Stomach (tissue), 9 donors: ENCODE data around the gene IGSF21. TPM values are rescaled to one million over a fixed set of nuclear protein-coding genes. Genes with fewer than 3 reads are reported as not detected.

Experiments used
- DNase-seq, 2 donors: peaks; one replicate each; pipeline versions ENCODE4 v3.0.0 to v3.0.0-alpha.2; 2013 to 2019
- H3K27ac ChIP-seq, 5 donors: fragments of 200-600 bp in 4 of 5; sonication (generic) in 4 of 5; one replicate each; pipeline ENCODE4 v1.5.1; 2013 to 2019; ENCODE audit warnings: mild to moderate bottlenecking in 1 of 5, moderate library complexity in 1 of 5
- H3K27me3 ChIP-seq, 3 donors: fragments of 200-600 bp; sonication (generic); one replicate each; pipeline ENCODE4 v1.5.1; 2017 to 2019; ENCODE audit warnings: mixed run types in 1 of 3
- H3K36me3 ChIP-seq, 4 donors: fragments of 200-600 bp; sonication (generic); 1 replicate in 3 of 4; 2 replicates in 1 of 4; pipeline ENCODE4 v1.5.1; 2016 to 2019
- H3K4me1 ChIP-seq, 4 donors: fragments of 200-600 bp; sonication (generic); one replicate each; pipeline ENCODE4 v1.5.1; 2016 to 2019
- H3K4me3 ChIP-seq, 4 donors: fragments of 200-600 bp; sonication (generic) in 3 of 4; one replicate each; pipeline ENCODE4 v1.5.1; 2016 to 2019; ENCODE audit warnings: mild to moderate bottlenecking in 1 of 4
- H3K9me3 ChIP-seq, 4 donors: fragments of 200-600 bp; sonication (generic); one replicate each; pipeline ENCODE4 v1.5.1; 2016 to 2019
- EP300 ChIP-seq: sonication (generic); formaldehyde crosslinking; IDR thresholded peaks from one replicate; pipeline ENCODE4 v1.6.1; 2017; ENCODE audit warnings: antibody characterized with exemption
- POLR2A ChIP-seq, 4 donors: fragments of 450-650 bp; IDR thresholded peaks; one replicate each; pipeline ENCODE4 v1.6.1; 2016; ENCODE audit warnings: antibody characterized with exemption in 4 of 4, control low read depth in 2 of 4, mild to moderate bottlenecking in 1 of 4, moderate library complexity in 1 of 4
- POLR2AphosphoS5 ChIP-seq, 3 donors: sonication (generic); formaldehyde crosslinking; IDR thresholded peaks; one replicate each; pipeline ENCODE4 v1.6.1; 2016; ENCODE audit warnings: antibody characterized with exemption in 3 of 3
- WGBS, 5 donors: extraction: QIAGEN DNeasy Blood & Tissue Kit in 3 of 5; methylation state at CpG; one replicate each; pipeline versions ENCODE4 v1.1.5 to v1.1.7; 2013 to 2018; 5-methylcytosine and 5-hydroxymethylcytosine counted together
- intact Hi-C: fragments of 100-400 bp; cut with DNase I; formaldehyde crosslinking; loops from one replicate; pipeline ENCODE4 v1.15.1; 2023; ENCODE audit warnings: low total_unique reads
- polyA plus RNA-seq, 3 donors: library from polyadenylated mRNA; stranded (reverse); fragments of 200-250 nt; gene quantifications; one replicate each; pipeline ENCODE4 v1.2.3, GENCODE V29; 2013
- total RNA-seq, 5 donors: library from RNA; depleted of rRNA; stranded (reverse); fragments of >200 nt; gene quantifications; one replicate each; pipeline versions ENCODE4 v1.1.0 to v1.2.3, GENCODE V29; 2014 to 2016
- TF ChIP-seq, protein P1 (sequence below), 7 experiments: fragments of 450-650 bp in 4 of 7; fragments of 200-600 bp in 3 of 7; sonication (generic) in 3 of 7; IDR thresholded peaks; one replicate each; pipeline ENCODE4 v1.5.1; 2016 to 2019; ENCODE audit warnings: antibody characterized with exemption in 7 of 7, control low read depth in 2 of 7, mild to moderate bottlenecking in 1 of 7
- donor health status: healthy with polysubstance abuse.
- donor health status: Bipolar disorder and iron deficiency.
- donor health status: healthy.

The IGSF21 gene
- total and polyA plus RNA-seq, 8 donors: 0.25 to 2.0 (median 1.1) TPM; not detected in 3

GRCh38 chr1:18290740-18291412 lies 183.3 kb downstream of the IGSF21 start:
- no peak overlapping the region for H3K27ac ChIP-seq
- TF ChIP-seq POLR2A (IDR thresholded peaks at IDR 0.05): no peak
- TF ChIP-seq POLR2AphosphoS5 (IDR thresholded peaks at IDR 0.05): no peak
- no peak for TF ChIP-seq EP300
- intact Hi-C loops: loop anchor here (10.0 kb wide), 1 partner anchor 294 kb away; no protein-coding TSS in a partner anchor
- no peaks in the 10 kb centered on the region for H3K36me3 ChIP-seq
- peaks cover 0 to 84% (median 19%) of the 10 kb centered on the region in 3 donors for H3K27me3 ChIP-seq
- no peak for DNase-seq
- no peaks in the 10 kb centered on the region for H3K4me1 ChIP-seq
- no peaks in the 10 kb centered on the region for H3K9me3 ChIP-seq
- 47 to 63% (median 58%) methylated on average over 27 of the region's 27 CpGs for WGBS, 5 donors
- H3K4me3 ChIP-seq: no peak overlapping the region

- Histone ChIP-seq H3K36me3 (no peaks in the 10 kb centered on the region), H3K9me3 (no peaks in the 10 kb centered on the region), H3K27ac (no peak overlapping the region), H3K4me3 (no peak overlapping the region), H3K4me1 (no peaks in the 10 kb centered on the region), H3K27me3 (peaks cover 0 to 92% (median 12%) of the 10 kb centered on the region in 3 donors)
- WGBS, 5 donors: 80 to 89% (median 84%) methylated on average over 7 of the region's 7 CpGs
- TF ChIP-seq EP300 (no peak), POLR2AphosphoS5 (IDR thresholded peaks at IDR 0.05) (no peak), POLR2A (IDR thresholded peaks at IDR 0.05) (no peak)
- TF ChIP-seq, protein P1, sequence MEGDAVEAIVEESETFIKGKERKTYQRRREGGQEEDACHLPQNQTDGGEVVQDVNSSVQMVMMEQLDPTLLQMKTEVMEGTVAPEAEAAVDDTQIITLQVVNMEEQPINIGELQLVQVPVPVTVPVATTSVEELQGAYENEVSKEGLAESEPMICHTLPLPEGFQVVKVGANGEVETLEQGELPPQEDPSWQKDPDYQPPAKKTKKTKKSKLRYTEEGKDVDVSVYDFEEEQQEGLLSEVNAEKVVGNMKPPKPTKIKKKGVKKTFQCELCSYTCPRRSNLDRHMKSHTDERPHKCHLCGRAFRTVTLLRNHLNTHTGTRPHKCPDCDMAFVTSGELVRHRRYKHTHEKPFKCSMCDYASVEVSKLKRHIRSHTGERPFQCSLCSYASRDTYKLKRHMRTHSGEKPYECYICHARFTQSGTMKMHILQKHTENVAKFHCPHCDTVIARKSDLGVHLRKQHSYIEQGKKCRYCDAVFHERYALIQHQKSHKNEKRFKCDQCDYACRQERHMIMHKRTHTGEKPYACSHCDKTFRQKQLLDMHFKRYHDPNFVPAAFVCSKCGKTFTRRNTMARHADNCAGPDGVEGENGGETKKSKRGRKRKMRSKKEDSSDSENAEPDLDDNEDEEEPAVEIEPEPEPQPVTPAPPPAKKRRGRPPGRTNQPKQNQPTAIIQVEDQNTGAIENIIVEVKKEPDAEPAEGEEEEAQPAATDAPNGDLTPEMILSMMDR (IDR thresholded peaks at IDR 0.05): no peak
- DNase-seq: no peak
- intact Hi-C loops: loop anchor here (10.0 kb wide), 1 partner anchor 292 kb away; no protein-coding TSS in a partner anchor
Observed at GRCh38 chr1:18292531-18292930, 184.9 kb downstream of the IGSF21 start.

DNA sequence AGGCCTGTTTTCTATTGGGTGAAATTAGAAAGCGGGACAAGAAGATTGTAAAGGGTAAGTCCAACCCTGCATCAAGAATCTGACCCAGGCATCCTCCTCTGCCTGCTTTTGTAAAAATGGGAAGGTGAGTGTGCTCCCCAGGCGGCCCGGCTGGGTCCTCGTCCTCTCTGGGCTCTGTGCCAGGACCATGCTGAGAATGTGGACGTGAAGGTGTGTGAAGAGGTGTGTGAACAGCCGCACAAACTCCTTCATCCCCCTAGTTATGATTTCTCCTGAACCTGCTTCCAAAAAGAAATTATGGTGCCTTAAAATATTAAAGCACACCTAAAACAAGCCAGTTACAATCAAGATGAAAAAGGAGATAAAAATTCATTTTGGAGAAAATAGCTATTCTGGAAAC lies 185.7 kb downstream of the IGSF21 start:
- no peak for DNase-seq
- Histone ChIP-seq H3K4me1 (no peaks in the 10 kb centered on the region), H3K36me3 (no peaks in the 10 kb centered on the region), H3K4me3 (no peak overlapping the region), H3K9me3 (no peaks in the 10 kb centered on the region), H3K27ac (no peak overlapping the region), H3K27me3 (peaks cover 0 to 92% (median 18%) of the 10 kb centered on the region in 3 donors)
- intact Hi-C loops: loop anchor here (10.0 kb wide), 1 partner anchor 292 kb away; no protein-coding TSS in a partner anchor
- 45 to 72% (median 53%) methylated on average over 6 of the region's 6 CpGs for WGBS, 5 donors
- TF ChIP-seq POLR2A (IDR thresholded peaks at IDR 0.05) (no peak), EP300 (no peak), POLR2AphosphoS5 (IDR thresholded peaks at IDR 0.05) (no peak)
- TF ChIP-seq, protein P1 (IDR thresholded peaks at IDR 0.05): no peak

DNA sequence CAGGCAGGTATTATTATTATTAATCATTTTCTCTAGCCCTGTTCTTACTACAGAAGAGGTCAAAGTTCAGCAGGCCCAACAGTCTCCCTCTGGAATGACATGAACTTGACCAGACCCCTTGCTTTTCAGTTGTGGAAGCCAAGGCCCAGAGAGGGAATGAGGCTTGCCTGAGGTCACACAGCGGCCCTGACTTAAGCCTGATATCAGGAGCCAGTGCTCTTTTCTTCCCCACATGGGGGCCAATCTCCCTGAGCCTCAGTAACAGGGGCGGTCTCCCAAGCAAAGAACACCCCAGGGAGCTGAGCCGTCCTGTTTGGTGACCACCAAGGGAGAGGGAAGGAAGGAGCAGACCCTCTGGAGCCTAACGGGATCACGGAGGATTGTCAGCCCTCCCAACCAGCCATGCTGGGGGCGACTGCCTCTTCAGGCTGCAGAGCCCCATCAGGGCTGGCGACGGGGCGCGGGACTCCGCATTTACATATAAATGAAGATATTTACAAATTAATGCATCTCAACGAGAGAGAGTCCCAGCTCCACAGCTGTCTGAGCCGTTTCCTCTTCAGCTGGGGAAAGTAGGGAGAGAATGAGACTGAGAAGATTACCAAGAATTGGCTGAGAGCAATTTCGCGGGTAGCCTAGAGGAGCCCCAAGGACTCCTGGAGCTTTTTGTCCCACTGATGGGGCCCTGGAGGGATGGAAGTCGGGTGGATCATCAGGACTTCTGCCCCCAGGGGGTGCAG lies 187.0 kb downstream of the IGSF21 start:
- WGBS, 5 donors: 26 to 45% (median 34%) methylated on average over 15 to 16 of the region's 16 CpGs
- TF ChIP-seq POLR2A (IDR thresholded peaks at IDR 0.05) (no peak), POLR2AphosphoS5 (IDR thresholded peaks at IDR 0.05) (no peak), EP300 (no peak)
- TF ChIP-seq, protein P1 (IDR thresholded peaks at IDR 0.05): no peak
- Histone ChIP-seq H3K4me1 (no peaks in the 10 kb centered on the region), H3K36me3 (no peaks in the 10 kb centered on the region), H3K9me3 (no peaks in the 10 kb centered on the region), H3K27me3 (peaks cover 0 to 92% (median 21%) of the 10 kb centered on the region in 3 donors), H3K4me3 (no peak overlapping the region), H3K27ac (no peak overlapping the region)
- intact Hi-C loops: loop anchor here (10.0 kb wide), 1 partner anchor 290 kb away; no protein-coding TSS in a partner anchor
- no peak for DNase-seq
